Common myeloid progenitor, CD34-positive (primary cell): ENCODE measurements around the gene OR8K5. TPM values are rescaled to one million over a fixed set of nuclear protein-coding genes. Genes with fewer than 3 reads are reported as not detected.

Experiments
- CTCF ChIA-PET: fragments of 350-600 bp; sonication (Branson Sonifier 250); formaldehyde crosslinking; loops from one replicate; lab custom pipeline; 2021; ENCODE audit warnings: antibody characterized with exemption; lab: Charles Lee
- POLR2A ChIA-PET: fragments of 350-600 bp; sonication (Branson Sonifier 250); formaldehyde crosslinking; loops from one replicate; lab custom pipeline; 2021; ENCODE audit warnings: antibody characterized with exemption; lab: Charles Lee
- DNase-seq, 3 donors: peaks; one replicate each; pipeline versions ENCODE4 v3.0.0 to v3.0.0-alpha.2; 2013
- H3K27ac ChIP-seq, 2 experiments: 1 replicate in 1 of 2; 2 replicates in 1 of 2; pipeline ENCODE4 v1.7.0; 2013; ENCODE audit warnings: inconsistent platforms in 2 of 2, low read length in 2 of 2, mild to moderate bottlenecking in 2 of 2, low read depth in 1 of 2, moderate library complexity in 1 of 2; ENCODE audit not compliant: severe bottlenecking in 2 of 2, insufficient read depth in 1 of 2, poor library complexity in 1 of 2
- H3K27me3 ChIP-seq, 5 experiments: replicated peaks in 2 of 5; 1 replicate in 3 of 5; 2 replicates in 2 of 5; pipeline versions ENCODE4 v1.6.1 to v1.7.0; 2013; ENCODE audit warnings: low read length in 4 of 5, mild to moderate bottlenecking in 2 of 5, moderate library complexity in 2 of 5, inconsistent platforms in 1 of 5; ENCODE audit not compliant: insufficient read depth in 5 of 5, control insufficient read depth in 4 of 5
- H3K36me3 ChIP-seq, 4 experiments: 1 replicate in 2 of 4; 2 replicates in 2 of 4; pipeline versions ENCODE4 v1.6.1 to v1.7.0; 2013; ENCODE audit warnings: low read length in 3 of 4, control low read depth in 1 of 4, mild to moderate bottlenecking in 1 of 4; ENCODE audit not compliant: control insufficient read depth in 4 of 4, insufficient read depth in 4 of 4
- H3K4me1 ChIP-seq, 4 experiments: 1 replicate in 3 of 4; 2 replicates in 1 of 4; pipeline versions ENCODE4 v1.6.1 to v1.7.1; 2013; ENCODE audit warnings: low read length in 3 of 4, mild to moderate bottlenecking in 3 of 4, control low read depth in 1 of 4, inconsistent platforms in 1 of 4, moderate library complexity in 1 of 4; ENCODE audit not compliant: control insufficient read depth in 4 of 4, insufficient read depth in 4 of 4; ENCODE audit errors: control extremely low read depth in 1 of 4
- H3K4me3 ChIP-seq, 7 experiments: 1 replicate in 4 of 7; 2 replicates in 3 of 7; pipeline versions ENCODE4 v1.5.1 to v1.7.0; 2013; ENCODE audit warnings: mild to moderate bottlenecking in 7 of 7, low read length in 6 of 7, moderate library complexity in 6 of 7, inconsistent platforms in 2 of 7, low read depth in 2 of 7, control low read depth in 1 of 7; ENCODE audit not compliant: insufficient read depth in 4 of 7, control insufficient read depth in 1 of 7; ENCODE audit errors: extremely low read depth in 1 of 7
- H3K9me3 ChIP-seq, 5 experiments: 1 replicate in 4 of 5; 2 replicates in 1 of 5; pipeline versions ENCODE4 v1.6.1 to v1.7.1; 2013; ENCODE audit warnings: low read length in 4 of 5, mild to moderate bottlenecking in 2 of 5, inconsistent platforms in 1 of 5, low read depth in 1 of 5, moderate library complexity in 1 of 5; ENCODE audit not compliant: control insufficient read depth in 4 of 5, insufficient read depth in 2 of 5; ENCODE audit errors: control extremely low read depth in 1 of 5
- WGBS: methylation state at CpG from one replicate; pipeline ENCODE4 v1.1.5; 2013; ENCODE audit not compliant: insufficient coverage; 5-methylcytosine and 5-hydroxymethylcytosine counted together
- polyA plus RNA-seq: library from polyadenylated mRNA; unstranded; fragments of 120-200 nt; gene quantifications from one replicate; pipeline ENCODE4 v1.2.1, GENCODE V29; 2013

The OR8K5 gene
- polyA plus RNA-seq: not detected

DNA sequence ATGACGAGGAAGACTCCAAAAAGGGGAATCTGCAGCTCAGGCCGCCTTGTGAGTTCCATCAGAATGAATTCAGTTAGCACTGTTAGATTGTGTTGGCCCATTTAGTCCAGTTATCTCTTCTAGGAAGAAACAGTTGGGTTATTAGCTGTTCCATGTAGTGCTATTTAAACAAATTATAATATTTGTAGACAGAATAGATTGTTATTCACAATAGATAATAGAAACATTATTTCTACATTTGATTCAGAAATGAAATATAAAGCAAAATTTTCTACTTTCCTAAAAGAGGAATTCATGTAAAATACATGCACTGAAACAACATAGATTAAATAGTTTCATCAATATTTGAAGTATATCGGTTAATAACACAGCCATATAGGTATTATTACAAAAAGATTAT is at the start of gene OR8K5:
Gene OR8K5, minus strand, starts transcription at position 101 of the 400 bp plus-strand sequence. Its CDS starts 0 bp downstream, at position 101.
- Histone ChIP-seq H3K27ac (no peak within 1 kb of the TSS), H3K36me3 (no peaks in the 10 kb centered on the region), H3K27me3 (no peaks in the 10 kb centered on the region), H3K9me3 (peaks cover 0 to 3% (median 0%) of the 10 kb centered on the region in 5 experiments), H3K4me3 (no peak within 1 kb of the TSS), H3K4me1 (no peaks in the 10 kb centered on the region)
- DNase-seq: no peak
- ChIA-PET POLR2A (no interaction called here), CTCF (no interaction called here)
- WGBS: 85% methylated on average over 2 of the region's 3 CpGs

DNA sequence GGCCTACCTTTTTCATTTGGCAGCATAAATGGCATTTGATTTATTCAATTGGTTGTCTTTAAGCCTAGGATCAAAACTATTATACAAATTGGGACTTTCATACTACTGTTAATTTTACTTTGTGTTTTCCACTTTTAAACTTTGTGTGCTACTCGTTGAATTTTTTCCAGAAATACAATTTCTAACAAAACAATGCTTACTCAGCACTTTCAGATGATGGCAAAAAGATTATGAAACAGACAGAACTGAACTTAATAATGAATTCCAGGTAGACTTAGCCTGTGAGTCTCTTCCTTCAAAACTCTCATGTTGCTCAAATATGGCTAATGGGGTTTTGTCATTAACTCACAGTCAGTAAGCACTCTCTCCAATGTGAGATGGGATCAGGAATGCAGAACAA is 47.7 kb upstream of the OR8K5 start:
- no peaks in the 10 kb centered on the region for H3K36me3 ChIP-seq
- H3K4me1 ChIP-seq: no peaks in the 10 kb centered on the region
- DNase-seq: no peak
- no peak overlapping the region for H3K4me3 ChIP-seq
- no peaks in the 10 kb centered on the region for H3K9me3 ChIP-seq
- WGBS: no CpG with 5 or more reads among the region's 1 CpG
- ChIA-PET POLR2A (no interaction called here), CTCF (no interaction called here)
- H3K27ac ChIP-seq: no peak overlapping the region
- H3K27me3 ChIP-seq: no peaks in the 10 kb centered on the region

DNA sequence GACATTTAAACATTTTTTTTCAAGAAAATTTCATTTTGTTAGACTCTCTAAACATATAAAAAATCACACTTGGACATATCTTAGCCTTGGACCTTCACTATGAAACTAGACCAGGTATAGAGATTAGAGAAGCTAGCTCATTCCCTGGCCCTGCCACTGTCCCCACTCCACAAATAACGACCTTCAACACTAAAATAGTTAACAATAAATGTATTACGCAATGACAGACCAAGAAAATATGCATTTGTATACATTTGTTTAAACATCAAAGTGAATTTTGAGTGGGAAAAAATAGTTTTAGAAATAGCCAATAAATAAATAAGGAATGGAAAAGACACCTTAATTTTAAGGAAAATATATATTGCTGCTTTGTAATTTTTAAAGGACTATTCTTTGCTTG is 37.2 kb upstream of the OR8K5 start:
- no peak for DNase-seq
- CTCF ChIA-PET: no interaction called here
- no CpG with 5 or more reads among the region's 2 CpGs for WGBS
- Histone ChIP-seq H3K27me3 (no peaks in the 10 kb centered on the region), H3K9me3 (no peaks in the 10 kb centered on the region), H3K27ac (no peak overlapping the region), H3K4me3 (no peak overlapping the region), H3K36me3 (no peaks in the 10 kb centered on the region), H3K4me1 (no peaks in the 10 kb centered on the region)
- POLR2A ChIA-PET: no interaction called here

GRCh38 chr11:56196705-56197104 is 36.6 kb upstream of the OR8K5 start:
- H3K4me1 ChIP-seq: no peaks in the 10 kb centered on the region
- no peaks in the 10 kb centered on the region for H3K27me3 ChIP-seq
- H3K9me3 ChIP-seq: no peaks in the 10 kb centered on the region
- POLR2A ChIA-PET: no interaction called here
- no peak overlapping the region for H3K4me3 ChIP-seq
- WGBS: no CpG with 5 or more reads among the region's 3 CpGs
- no peaks in the 10 kb centered on the region for H3K36me3 ChIP-seq
- CTCF ChIA-PET: no interaction called here
- no peak overlapping the region for H3K27ac ChIP-seq
- DNase-seq: no peak

DNA sequence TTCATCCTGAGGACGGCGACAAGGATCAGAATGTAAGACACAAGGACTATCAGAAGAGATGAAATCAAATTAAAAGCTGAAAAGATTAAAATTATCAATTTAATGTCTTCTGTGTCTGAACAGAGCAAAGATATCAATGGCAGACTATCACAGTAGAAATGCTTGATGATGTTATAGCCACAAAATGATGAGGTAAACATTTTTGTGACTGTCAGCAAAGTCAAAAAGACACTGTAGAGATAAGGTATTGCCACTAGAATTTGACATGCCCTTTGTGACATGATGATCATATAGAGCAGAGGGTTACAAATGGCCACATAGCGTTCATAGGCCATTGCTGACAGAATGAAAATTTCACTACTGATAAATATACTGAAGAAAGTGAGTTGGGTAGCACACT is 28.5 kb upstream of the OR8K5 start:
- H3K36me3 ChIP-seq: no peaks in the 10 kb centered on the region
- POLR2A ChIA-PET: no interaction called here
- no peak for DNase-seq

GRCh38 chr11:56183459-56183858 is 23.3 kb upstream of the OR8K5 start:
- H3K27ac ChIP-seq: no peak overlapping the region
- no peaks in the 10 kb centered on the region for H3K36me3 ChIP-seq
- CTCF ChIA-PET: no interaction called here
- POLR2A ChIA-PET: no interaction called here
- H3K4me3 ChIP-seq: no peak overlapping the region
- peaks cover 0 to 4% (median 0%) of the 10 kb centered on the region in 5 experiments for H3K9me3 ChIP-seq
- no peak for DNase-seq
- H3K27me3 ChIP-seq: no peaks in the 10 kb centered on the region
- H3K4me1 ChIP-seq: no peaks in the 10 kb centered on the region

More for the DNA sequence above, 28.5 kb upstream of the OR8K5 start:
- no peak overlapping the region for H3K27ac ChIP-seq
- no peaks in the 10 kb centered on the region for H3K27me3 ChIP-seq
- H3K4me1 ChIP-seq: no peaks in the 10 kb centered on the region
- no peaks in the 10 kb centered on the region for H3K9me3 ChIP-seq
- CTCF ChIA-PET: no interaction called here
- H3K4me3 ChIP-seq: no peak overlapping the region
- 100% methylated on average over 2 of the region's 3 CpGs for whole genome bisulfite sequencing

DNA sequence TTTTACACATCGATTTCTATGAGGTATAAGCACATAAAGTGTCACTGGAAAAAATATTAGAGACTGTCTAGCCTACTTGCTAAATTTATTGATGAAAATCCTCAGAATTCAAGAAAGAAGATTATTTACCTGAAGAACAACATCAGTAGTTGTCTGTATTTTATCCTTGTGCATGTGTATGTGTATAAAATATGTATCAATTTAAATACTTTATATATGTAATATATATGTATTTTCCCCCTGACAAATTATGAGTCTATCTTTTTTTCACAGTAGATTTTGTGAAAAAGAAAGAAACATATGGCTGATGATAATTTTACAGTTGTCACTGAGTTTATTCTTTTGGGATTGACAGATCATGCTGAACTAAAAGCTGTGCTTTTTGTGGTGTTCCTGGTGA is 16.2 kb upstream of the OR8K5 start, which contains the start of gene OR5J2:
Gene OR5J2, plus strand, starts transcription at position 301 of the 400 bp plus-strand sequence. Its CDS starts 0 bp downstream, at position 301.
- ChIA-PET POLR2A (no interaction called here), CTCF (interaction anchor here (1.0 kb wide), 1 partner anchor 15 kb away, joined by 3 read pairs; no protein-coding TSS in a partner anchor)
- no peak for DNase-seq
- no peak within 1 kb of the TSS for H3K27ac ChIP-seq
- no peaks in the 10 kb centered on the region for H3K36me3 ChIP-seq
- H3K4me1 ChIP-seq: no peaks in the 10 kb centered on the region
- H3K9me3 ChIP-seq: peaks cover 0 to 4% (median 0%) of the 10 kb centered on the region in 5 experiments
- no CpG with 5 or more reads among the region's 1 CpG for WGBS
- no peak within 1 kb of the TSS for H3K4me3 ChIP-seq
- no peaks in the 10 kb centered on the region for H3K27me3 ChIP-seq
